Erythroblast (primary cell): Measurements from ENCODE around the gene PPP6R1.

Experiments
- GATA1 ChIP-seq: IDR thresholded peaks from 2 replicates; pipeline ENCODE4 v1.6.1; 2011; ENCODE audit warnings: low read depth, mild to moderate bottlenecking, control low read depth, low read length, moderate library complexity
- POLR2A ChIP-seq: IDR thresholded peaks from 2 replicates; pipeline ENCODE4 v1.6.1; 2011; ENCODE audit warnings: mild to moderate bottlenecking, low read length

DNA sequence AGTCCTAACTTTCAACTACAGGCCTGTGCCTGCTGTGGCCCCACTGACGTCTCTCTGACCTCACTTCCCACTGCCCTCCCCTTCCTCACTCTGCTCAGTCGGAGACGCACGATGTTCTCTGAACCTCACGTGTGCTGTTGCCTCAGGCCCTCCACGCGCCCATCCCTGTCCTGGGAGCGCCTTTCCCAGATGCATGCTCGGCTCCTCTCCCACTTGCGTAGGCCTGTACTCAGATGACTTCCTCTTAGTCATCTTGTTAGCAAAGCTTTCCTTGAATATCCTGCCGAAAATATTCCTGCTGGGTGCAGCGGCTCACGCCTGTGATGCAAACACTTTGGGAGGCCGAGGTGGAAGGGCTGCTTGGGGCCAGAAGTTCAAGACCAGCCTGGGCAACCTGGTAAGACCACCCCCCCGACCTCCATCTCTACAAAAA, 69.4 kb downstream of the PPP6R1 start:
- TF ChIP-seq POLR2A (no peak), GATA1 (no peak)
